CD4-positive, alpha-beta T cell (primary cell): ENCODE measurements around the gene SLC11A1. TPM values are rescaled to one million over a fixed set of nuclear protein-coding genes. Genes with fewer than 3 reads are reported as not detected.

ENCODE experiments used
- ATAC-seq: fragments of 200-7000 bp; cut with Tn5 transposase; one replicate; pipeline ENCODE4 v1.10.0; 2022; ENCODE audit warnings: mild to moderate bottlenecking; ENCODE audit not compliant: poor library complexity
- CTCF ChIA-PET: fragments of 350-600 bp; sonication (Branson Sonifier 250); formaldehyde crosslinking; loops from one replicate; lab custom pipeline; 2021; ENCODE audit warnings: antibody characterized with exemption, inconsistent platforms; lab: Charles Lee
- POLR2A ChIA-PET: fragments of 350-600 bp; sonication (Branson Sonifier 250); formaldehyde crosslinking; loops from one replicate; lab custom pipeline; 2021; ENCODE audit warnings: antibody characterized with exemption, inconsistent platforms; lab: Charles Lee
- DNase-seq, 14 experiments: peaks; one replicate each; pipeline ENCODE4 v3.0.0-alpha.2; 2013 to 2020; ENCODE audit warnings: mixed read lengths in 2 of 14
- H3K27ac ChIP-seq, 2 donors: one replicate each; pipeline versions ENCODE4 v1.5.1 to v1.7.0; 2013; ENCODE audit warnings: low read length in 2 of 2, low read depth in 1 of 2, mild to moderate bottlenecking in 1 of 2
- H3K27me3 ChIP-seq, 2 experiments: 1 replicate in 1 of 2; 2 replicates in 1 of 2; pipeline versions ENCODE4 v1.6.1 to v1.7.0; 2013; ENCODE audit warnings: low read length in 2 of 2, control low read depth in 1 of 2, mild to moderate bottlenecking in 1 of 2, moderate library complexity in 1 of 2; ENCODE audit not compliant: insufficient read depth in 2 of 2, control insufficient read depth in 1 of 2
- H3K36me3 ChIP-seq: one replicate; pipeline ENCODE4 v1.6.1; 2013; ENCODE audit warnings: low read length, control low read depth; ENCODE audit not compliant: insufficient read depth
- H3K4me1 ChIP-seq: one replicate; pipeline ENCODE4 v1.6.1; 2013; ENCODE audit warnings: low read length, control low read depth; ENCODE audit not compliant: insufficient read depth
- H3K4me3 ChIP-seq: one replicate; pipeline ENCODE4 v1.5.1; 2013; ENCODE audit warnings: mild to moderate bottlenecking, low read length, moderate library complexity
- H3K9me3 ChIP-seq, 2 experiments: 1 replicate in 1 of 2; 2 replicates in 1 of 2; pipeline versions ENCODE4 v1.6.1 to v1.7.0; 2013; ENCODE audit warnings: low read length in 2 of 2, mild to moderate bottlenecking in 2 of 2, control low read depth in 1 of 2, moderate library complexity in 1 of 2; ENCODE audit not compliant: control insufficient read depth in 1 of 2, insufficient read depth in 1 of 2
- H3K27ac Mint-ChIP-seq: one replicate; pipeline ENCODE4 v1.8.0; 2020; ENCODE audit warnings: mixed read lengths
- H3K27me3 Mint-ChIP-seq: one replicate; pipeline ENCODE4 v1.8.0; 2021; ENCODE audit warnings: mixed read lengths
- H3K36me3 Mint-ChIP-seq: one replicate; pipeline ENCODE4 v1.8.0; 2021; ENCODE audit warnings: low read depth, mixed read lengths
- H3K4me1 Mint-ChIP-seq: one replicate; pipeline ENCODE4 v1.8.0; 2021; ENCODE audit warnings: low read depth, mixed read lengths
- H3K4me3 Mint-ChIP-seq: one replicate; pipeline ENCODE4 v1.8.0; 2020; ENCODE audit warnings: mild to moderate bottlenecking, mixed read lengths
- H3K9me3 Mint-ChIP-seq: one replicate; pipeline ENCODE4 v1.8.0; 2020; ENCODE audit warnings: mixed read lengths
- intact Hi-C, 2 experiments: fragments of 100-400 bp; cut with DNase I in 1 of 2; cut with micrococcal nuclease in 1 of 2; formaldehyde crosslinking; loops; one replicate each; pipeline versions ENCODE4 v1.15.1 to v1.9.0; 2023 to 2025; cut with DNase I, micrococcal nuclease
- total RNA-seq, 174 experiments: library from RNA in 2 of 174; stranded (reverse) in 2 of 174; gene quantifications; one replicate each; pipeline ENCODE4 v1.2.3 and lab custom pipeline; 2021 to 2026
- TF ChIP-seq, protein P1 (sequence below): fragments of 200-600 bp; IDR thresholded peaks from one replicate; pipeline ENCODE4 v1.8.0; 2022; ENCODE audit warnings: antibody characterized with exemption, mild to moderate bottlenecking

Gene SLC11A1
- total RNA-seq, 2 experiments from 2014 or later = 4.9 to 6.3 TPM

GRCh38 chr2:218383892-218384519 lies 1.9 kb downstream of the SLC11A1 start:
- intact Hi-C loops = no loop called here
- ChIA-PET POLR2A (interaction anchor here (1.0 to 1.9 kb wide), 3 partner anchors 10 to 17 kb away, joined by 4 to 7 read pairs (median 4); no protein-coding TSS in a partner anchor), CTCF (interaction anchor here (0.6 to 1.5 kb wide), 2 partner anchors 8 to 14 kb away, joined by 3 read pairs; no protein-coding TSS in a partner anchor)
- Histone ChIP-seq H3K9me3 (no peaks in the 10 kb centered on the region), H3K27me3 (no peaks in the 10 kb centered on the region), H3K27ac (no peak overlapping the region), H3K4me3 (peak overlapping the region; percentile 19), H3K4me1 (peaks cover 13% of the 10 kb centered on the region), H3K36me3 (no peaks in the 10 kb centered on the region)
- TF ChIP-seq, protein P1, sequence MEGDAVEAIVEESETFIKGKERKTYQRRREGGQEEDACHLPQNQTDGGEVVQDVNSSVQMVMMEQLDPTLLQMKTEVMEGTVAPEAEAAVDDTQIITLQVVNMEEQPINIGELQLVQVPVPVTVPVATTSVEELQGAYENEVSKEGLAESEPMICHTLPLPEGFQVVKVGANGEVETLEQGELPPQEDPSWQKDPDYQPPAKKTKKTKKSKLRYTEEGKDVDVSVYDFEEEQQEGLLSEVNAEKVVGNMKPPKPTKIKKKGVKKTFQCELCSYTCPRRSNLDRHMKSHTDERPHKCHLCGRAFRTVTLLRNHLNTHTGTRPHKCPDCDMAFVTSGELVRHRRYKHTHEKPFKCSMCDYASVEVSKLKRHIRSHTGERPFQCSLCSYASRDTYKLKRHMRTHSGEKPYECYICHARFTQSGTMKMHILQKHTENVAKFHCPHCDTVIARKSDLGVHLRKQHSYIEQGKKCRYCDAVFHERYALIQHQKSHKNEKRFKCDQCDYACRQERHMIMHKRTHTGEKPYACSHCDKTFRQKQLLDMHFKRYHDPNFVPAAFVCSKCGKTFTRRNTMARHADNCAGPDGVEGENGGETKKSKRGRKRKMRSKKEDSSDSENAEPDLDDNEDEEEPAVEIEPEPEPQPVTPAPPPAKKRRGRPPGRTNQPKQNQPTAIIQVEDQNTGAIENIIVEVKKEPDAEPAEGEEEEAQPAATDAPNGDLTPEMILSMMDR = no peak
- Mint-ChIP-seq H3K9me3 (no peaks in the 10 kb centered on the region), H3K27ac (no peak overlapping the region), H3K36me3 (no peaks in the 10 kb centered on the region), H3K27me3 (no peaks in the 10 kb centered on the region), H3K4me3 (no peak overlapping the region), H3K4me1 (peaks cover 6% of the 10 kb centered on the region)
- DNase-seq = no peak
- ATAC-seq = no peak

GRCh38 chr2:218384975-218385374 lies 2.9 kb downstream of the SLC11A1 start:
- CTCF ChIA-PET = no interaction called here
- TF ChIP-seq, protein P1 = no peak
- Histone ChIP-seq H3K27ac (no peak overlapping the region), H3K36me3 (no peaks in the 10 kb centered on the region), H3K4me1 (peaks cover 13% of the 10 kb centered on the region), H3K9me3 (no peaks in the 10 kb centered on the region), H3K27me3 (no peaks in the 10 kb centered on the region), H3K4me3 (no peak overlapping the region)
- Mint-ChIP-seq H3K4me3 (no peak overlapping the region), H3K27me3 (no peaks in the 10 kb centered on the region), H3K27ac (no peak overlapping the region), H3K4me1 (peaks cover 6% of the 10 kb centered on the region), H3K36me3 (no peaks in the 10 kb centered on the region), H3K9me3 (no peaks in the 10 kb centered on the region)
- DNase-seq (no peak), ATAC-seq (no peak)
- intact Hi-C loops = no loop called here
- POLR2A ChIA-PET = interaction anchor here (0.6 kb wide), 1 partner anchor 12 kb away, joined by 3 read pairs; no protein-coding TSS in a partner anchor

DNA sequence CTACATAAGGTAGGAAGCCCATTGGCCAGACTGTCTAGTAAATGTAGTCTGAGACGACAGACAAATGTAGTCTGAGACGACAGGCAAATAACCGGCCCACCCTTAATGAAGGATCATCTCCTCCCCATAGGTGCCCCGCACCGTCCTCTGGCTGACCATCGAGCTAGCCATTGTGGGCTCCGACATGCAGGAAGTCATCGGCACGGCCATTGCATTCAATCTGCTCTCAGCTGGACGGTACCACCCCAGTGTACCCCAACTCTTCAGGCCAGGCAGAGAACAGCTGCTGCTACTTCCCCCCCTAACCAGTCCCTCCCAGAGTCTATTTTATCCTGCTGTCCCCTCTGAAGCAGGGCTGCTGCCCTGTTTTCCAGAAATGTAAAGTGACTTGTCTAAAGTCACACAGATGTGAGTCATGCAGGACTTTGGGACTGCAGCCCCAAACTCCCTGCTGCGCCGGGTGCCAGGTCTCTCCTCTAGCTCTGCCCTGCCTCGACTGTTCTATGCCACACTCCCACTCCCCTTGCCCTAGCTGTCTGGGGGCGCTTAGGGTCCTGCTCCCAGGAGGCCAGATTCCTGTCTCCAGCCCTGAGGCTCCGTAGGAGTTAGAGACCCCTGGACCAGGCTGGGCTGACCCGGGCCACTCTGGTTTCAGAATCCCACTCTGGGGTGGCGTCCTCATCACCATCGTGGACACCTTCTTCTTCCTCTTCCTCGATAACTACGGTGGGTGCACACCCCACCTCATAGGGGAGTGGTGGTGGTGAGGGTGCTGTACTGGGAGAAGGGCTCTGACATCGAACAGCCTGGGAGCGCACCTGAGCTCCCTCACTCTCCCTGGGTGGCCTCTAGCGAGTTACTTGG lies 4.7 kb downstream of the SLC11A1 start:
- Mint-ChIP-seq H3K4me3 (no peak overlapping the region), H3K9me3 (no peaks in the 10 kb centered on the region), H3K36me3 (no peaks in the 10 kb centered on the region), H3K27ac (peak overlapping the region; percentile 21), H3K4me1 (peaks cover 6% of the 10 kb centered on the region), H3K27me3 (no peaks in the 10 kb centered on the region)
- Histone ChIP-seq H3K36me3 (no peaks in the 10 kb centered on the region), H3K4me3 (no peak overlapping the region), H3K9me3 (no peaks in the 10 kb centered on the region), H3K27ac (no peak overlapping the region), H3K27me3 (no peaks in the 10 kb centered on the region), H3K4me1 (peaks cover 13% of the 10 kb centered on the region)
- ChIA-PET CTCF (interaction anchor here (1.2 to 1.4 kb wide), 2 partner anchors 85 to 94 kb away, joined by 3 to 4 read pairs; no protein-coding TSS in a partner anchor), POLR2A (interaction anchor here (1.3 kb wide), 1 partner anchor 9 kb away, joined by 3 read pairs; no protein-coding TSS in a partner anchor)
- DNase-seq (no peak), ATAC-seq (peak; percentile 4)
- intact Hi-C loops = no loop called here
- TF ChIP-seq, protein P1 = no peak
